Prostate gland (tissue), 2 donors: Measurements from ENCODE around the gene KRT14.

ENCODE experiments used
- POLR2A ChIP-seq: fragments of 450-650 bp; IDR thresholded peaks from one replicate; pipeline ENCODE4 v1.6.1; 2016; ENCODE audit warnings: antibody characterized with exemption, mild to moderate bottlenecking
- POLR2AphosphoS5 ChIP-seq: sonication (generic); formaldehyde crosslinking; IDR thresholded peaks from one replicate; pipeline ENCODE4 v1.6.1; 2017; ENCODE audit warnings: antibody characterized with exemption
- TF ChIP-seq, protein P1 (sequence below), 4 experiments: fragments of 200-600 bp in 2 of 4; fragments of 450-650 bp in 2 of 4; sonication (generic) in 2 of 4; IDR thresholded peaks; 1 replicate in 3 of 4; 2 replicates in 1 of 4; pipeline ENCODE4 v1.5.1; 2016 to 2019; ENCODE audit warnings: antibody characterized with exemption in 4 of 4, mild to moderate bottlenecking in 2 of 4, moderate library complexity in 2 of 4

DNA sequence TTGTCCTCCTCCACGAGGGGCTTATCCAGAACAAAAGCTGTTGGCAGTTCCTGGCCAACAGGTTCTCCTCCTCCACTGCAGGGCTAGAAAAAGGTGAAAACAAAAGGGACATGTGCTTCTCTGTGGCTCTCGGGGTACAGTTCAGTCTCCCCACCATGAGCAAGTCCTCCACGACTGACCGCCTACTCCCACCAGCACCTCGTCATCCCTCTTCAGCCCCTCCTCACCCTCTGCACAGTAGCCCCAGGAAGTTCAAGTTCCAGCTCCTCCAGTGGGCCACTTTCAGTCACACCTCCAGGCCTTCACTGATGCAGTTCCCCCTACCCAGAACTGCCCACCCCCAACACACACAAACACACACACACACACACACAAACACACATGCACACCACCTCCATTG lies 34.2 kb downstream of the KRT14 start:
- TF ChIP-seq, protein P1, sequence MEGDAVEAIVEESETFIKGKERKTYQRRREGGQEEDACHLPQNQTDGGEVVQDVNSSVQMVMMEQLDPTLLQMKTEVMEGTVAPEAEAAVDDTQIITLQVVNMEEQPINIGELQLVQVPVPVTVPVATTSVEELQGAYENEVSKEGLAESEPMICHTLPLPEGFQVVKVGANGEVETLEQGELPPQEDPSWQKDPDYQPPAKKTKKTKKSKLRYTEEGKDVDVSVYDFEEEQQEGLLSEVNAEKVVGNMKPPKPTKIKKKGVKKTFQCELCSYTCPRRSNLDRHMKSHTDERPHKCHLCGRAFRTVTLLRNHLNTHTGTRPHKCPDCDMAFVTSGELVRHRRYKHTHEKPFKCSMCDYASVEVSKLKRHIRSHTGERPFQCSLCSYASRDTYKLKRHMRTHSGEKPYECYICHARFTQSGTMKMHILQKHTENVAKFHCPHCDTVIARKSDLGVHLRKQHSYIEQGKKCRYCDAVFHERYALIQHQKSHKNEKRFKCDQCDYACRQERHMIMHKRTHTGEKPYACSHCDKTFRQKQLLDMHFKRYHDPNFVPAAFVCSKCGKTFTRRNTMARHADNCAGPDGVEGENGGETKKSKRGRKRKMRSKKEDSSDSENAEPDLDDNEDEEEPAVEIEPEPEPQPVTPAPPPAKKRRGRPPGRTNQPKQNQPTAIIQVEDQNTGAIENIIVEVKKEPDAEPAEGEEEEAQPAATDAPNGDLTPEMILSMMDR (IDR thresholded peaks at IDR 0.05): no peak
- no peak for TF ChIP-seq POLR2AphosphoS5
- no peak for TF ChIP-seq POLR2A
